ENCODE data around the gene TENM3.

TENM3 gene

GRCh38 chr4:182255441-182256190, 12.4 kb downstream of the TENM3 start:
- DNase-seq, result no peak

DNA sequence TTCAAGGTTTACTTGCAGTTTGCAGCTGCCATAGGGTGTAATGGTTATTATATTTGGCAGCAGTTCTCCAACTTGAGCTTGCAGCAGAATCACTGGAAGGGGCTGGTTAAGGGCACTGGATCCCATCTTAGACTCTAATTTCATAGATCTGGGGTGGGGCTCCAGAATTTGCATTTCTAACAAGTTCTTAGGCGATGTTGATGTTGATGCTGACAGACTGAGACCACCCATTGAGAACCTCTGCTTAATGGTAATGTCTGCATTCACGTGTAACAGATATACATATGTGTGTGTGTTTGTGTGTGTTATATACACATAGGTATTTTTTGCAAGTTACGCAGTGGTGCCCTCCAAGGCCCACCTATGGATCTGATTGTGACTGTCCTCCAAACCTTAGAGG, 13.8 kb downstream of the TENM3 start:
- no peak for DNase-seq

- DNase-seq, result no peak
These were observed 14.3 kb downstream of the TENM3 start for GRCh38 chr4:182257503-182257902.

DNA sequence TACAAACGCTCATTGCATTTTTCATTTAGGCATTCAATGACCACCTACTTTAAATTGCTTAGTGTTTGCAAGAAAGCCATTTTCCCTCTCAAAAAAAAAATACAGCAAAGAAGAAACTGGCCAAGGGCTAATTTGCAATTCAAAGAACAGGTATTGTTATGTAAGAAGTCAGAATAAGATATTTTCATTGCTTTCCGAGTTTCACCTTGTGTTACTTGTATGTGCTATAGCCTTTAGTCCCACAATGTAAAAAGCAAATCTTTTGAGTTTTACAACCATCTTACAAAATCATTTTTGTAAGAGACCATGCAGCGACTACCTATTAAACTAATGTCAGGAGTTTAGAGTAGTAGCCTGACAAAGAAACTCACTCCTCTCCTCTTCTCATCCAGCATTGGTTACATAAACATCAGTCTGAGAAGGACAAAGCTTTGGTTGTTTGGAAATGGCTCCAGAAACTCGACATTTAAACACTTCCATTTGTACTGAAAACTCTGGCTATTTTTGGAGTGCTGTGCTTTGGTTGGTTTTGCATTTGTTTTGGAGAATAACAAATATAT, 15.3 kb downstream of the TENM3 start:
- no peak for DNase-seq

- DNase-seq, result no peak
These were observed 18.5 kb downstream of the TENM3 start for GRCh38 chr4:182261651-182262223.

- no peak for DNase-seq
These were observed 20.4 kb downstream of the TENM3 start for GRCh38 chr4:182263562-182263961.

- no peak for DNase-seq
These were observed 21.0 kb downstream of the TENM3 start for GRCh38 chr4:182264139-182264752.

DNA sequence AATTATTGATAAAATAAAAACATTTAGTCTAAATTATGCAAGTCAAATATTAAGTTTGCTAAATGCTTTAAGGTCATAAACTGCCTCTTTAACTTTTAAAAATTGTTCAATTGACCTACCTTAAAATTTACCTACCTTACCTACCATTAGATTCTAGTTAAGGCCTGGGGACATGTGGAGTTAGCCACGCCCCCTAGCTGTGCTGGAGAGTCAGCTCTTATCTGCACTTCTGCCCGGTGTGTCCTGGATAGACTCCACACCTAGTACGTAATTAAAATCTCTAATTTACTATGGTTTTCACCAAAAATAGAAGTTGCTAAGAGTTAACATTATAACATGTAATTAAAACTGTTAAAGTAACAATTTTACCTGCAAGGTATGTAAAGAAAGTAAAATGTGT, 22.7 kb downstream of the TENM3 start:
- DNase-seq, result peak in 1 of 2 experiments; percentile 5

GRCh38 chr4:182267048-182267447, 23.8 kb downstream of the TENM3 start:
- DNase-seq, result no peak

GRCh38 chr4:182268966-182269365, 25.8 kb downstream of the TENM3 start:
- DNase-seq, result no peak

DNA sequence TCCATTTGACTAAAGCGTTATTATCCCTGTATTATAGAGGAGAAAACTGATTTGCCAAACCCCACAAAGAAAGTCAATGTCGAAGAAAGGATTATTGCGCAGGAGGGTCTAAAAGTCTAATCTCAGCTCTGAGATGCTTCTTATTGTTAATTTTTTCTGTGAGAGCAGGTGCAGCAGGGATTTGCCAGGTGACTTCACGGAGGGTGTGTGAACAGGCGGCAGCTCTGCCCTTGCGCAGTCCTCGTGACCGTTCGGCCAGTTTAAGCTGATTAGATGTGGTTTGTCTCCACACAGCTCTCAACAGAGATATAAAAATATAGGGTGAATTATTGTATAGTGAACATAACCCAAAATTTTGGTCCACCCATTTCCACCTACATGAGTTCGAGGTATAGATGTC, 28.5 kb downstream of the TENM3 start:
- no peak for DNase-seq

GRCh38 chr4:182272151-182272550, 28.9 kb downstream of the TENM3 start:
- no peak for DNase-seq

GRCh38 chr4:182273191-182273935, 30.2 kb downstream of the TENM3 start:
- no peak for DNase-seq

GRCh38 chr4:182276210-182277109, 33.3 kb downstream of the TENM3 start:
- DNase-seq, result no peak

DNA sequence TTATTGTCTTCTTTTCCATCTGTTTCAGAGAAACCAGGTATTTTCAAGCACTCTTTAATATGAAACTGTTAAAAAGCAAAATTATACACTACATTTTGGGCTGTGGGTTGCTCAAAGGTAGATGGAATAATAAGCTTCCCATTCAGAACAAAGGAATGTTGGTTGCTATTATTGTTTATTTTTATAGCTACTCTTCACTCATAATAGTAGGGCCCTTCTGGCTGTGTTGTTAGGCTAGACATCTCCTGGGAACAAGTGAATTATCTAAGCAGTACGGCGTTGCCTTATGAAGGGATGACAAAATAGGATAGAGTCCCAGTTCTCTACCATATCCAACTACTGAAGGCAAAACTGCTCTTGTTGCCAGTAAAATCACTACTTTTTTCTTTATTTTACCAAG, 34.2 kb downstream of the TENM3 start:
- no peak for DNase-seq

DNA sequence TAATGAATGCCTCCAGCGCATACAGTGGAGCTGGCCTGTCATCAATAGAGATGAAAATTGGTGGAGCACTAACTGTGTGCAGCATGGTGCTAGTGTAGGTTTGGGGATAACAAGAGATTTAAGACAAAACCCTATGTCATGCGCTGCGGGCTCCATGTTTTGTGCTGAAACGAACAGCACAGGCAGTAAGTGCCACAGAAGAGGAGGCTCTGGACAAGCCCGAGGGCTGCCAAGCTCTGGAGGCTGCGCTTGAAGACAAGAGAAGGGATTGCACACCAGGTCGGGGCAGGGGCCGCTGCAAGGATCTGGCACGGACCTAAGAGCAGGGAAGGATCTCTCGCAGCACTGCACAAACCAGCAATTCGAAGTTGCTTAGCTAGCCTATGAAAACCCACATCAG, 35.5 kb downstream of the TENM3 start:
- no peak for DNase-seq

- no peak for DNase-seq
These were observed 37.4 kb downstream of the TENM3 start for GRCh38 chr4:182280436-182281111.

GRCh38 chr4:182286035-182286434, 42.8 kb downstream of the TENM3 start:
- DNase-seq, result no peak

- no peak for DNase-seq
These were observed 43.7 kb downstream of the TENM3 start for GRCh38 chr4:182286931-182287330.

GRCh38 chr4:182288534-182288933, 45.3 kb downstream of the TENM3 start:
- DNase-seq, result no peak

GRCh38 chr4:182289809-182290208, 46.6 kb downstream of the TENM3 start:
- DNase-seq, result no peak

DNA sequence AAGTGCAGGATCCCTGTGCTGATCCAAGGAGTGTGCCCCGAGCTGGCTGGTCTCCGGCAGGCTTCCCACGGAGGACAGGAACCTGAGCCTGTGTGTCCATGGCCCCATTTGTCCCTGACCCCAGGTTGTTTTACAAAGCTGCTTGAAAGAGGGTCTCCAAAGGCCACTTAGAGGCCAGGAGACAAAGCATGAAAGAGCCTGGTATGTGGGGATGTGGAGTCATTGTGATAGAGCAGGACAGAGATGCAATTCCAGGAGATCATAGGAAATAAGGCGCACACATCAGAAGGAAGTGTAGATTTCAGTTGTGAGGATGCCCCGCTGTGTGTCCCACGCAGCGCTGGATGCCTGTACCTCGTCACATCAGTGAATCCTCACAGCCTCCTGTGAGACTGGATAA, 48.0 kb downstream of the TENM3 start:
- no peak for DNase-seq
